HG02623 (cell line): ENCODE data around the gene LZTR1.
"Not testable (repeated sequence)": the region's sequence is repeated elsewhere in the genome, so short reads cannot be mapped to it uniquely, and the experiment has no call there.

ENCODE experiments used
- ATAC-seq: cut with Tn5 transposase; IDR thresholded peaks from one replicate; pipeline ENCODE4 v1.9.1; 2021; ENCODE audit warnings: moderate library complexity; ENCODE audit not compliant: unreplicated experiment

LZTR1 gene

DNA sequence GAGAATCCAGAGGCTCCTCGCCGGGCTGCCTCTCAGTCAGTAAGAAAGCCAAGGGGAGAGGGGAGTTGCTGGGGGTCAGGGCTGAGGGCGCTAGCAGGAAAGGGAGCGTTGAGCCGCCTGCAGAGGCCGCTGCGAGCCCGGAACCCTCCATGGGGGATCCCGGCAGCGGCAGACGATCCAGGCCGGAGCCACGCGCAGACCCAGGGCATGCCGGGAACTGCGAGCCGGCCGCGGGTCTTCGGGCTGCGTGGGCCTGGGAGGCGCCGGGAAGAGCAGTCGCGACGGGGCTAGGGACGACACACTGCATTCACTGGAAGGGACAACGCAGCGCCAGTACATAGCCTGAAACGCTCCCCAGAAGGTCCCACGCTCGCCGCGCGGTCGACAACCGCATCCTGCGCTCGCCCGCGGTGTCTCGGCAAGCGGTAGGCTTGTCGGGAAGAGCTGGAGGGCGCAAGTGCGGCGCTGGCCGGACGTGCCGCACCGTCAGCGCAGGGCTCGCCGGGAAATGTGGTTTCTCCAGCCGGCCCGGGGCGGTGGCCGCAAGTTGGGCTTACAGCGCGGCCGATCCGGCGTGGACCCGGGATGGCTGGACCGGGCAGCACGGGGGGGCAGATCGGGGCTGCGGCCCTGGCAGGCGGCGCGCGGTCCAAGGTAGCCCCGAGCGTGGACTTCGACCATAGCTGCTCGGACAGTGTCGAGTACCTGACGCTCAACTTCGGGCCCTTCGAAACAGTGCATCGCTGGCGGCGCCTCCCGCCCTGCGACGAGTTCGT is at the start of gene LZTR1:
Gene LZTR1, plus strand, starts transcription at position 511 of the 776 bp plus-strand sequence. Its CDS starts 75 bp downstream, at position 586.
- ATAC-seq = peak; percentile 76

DNA sequence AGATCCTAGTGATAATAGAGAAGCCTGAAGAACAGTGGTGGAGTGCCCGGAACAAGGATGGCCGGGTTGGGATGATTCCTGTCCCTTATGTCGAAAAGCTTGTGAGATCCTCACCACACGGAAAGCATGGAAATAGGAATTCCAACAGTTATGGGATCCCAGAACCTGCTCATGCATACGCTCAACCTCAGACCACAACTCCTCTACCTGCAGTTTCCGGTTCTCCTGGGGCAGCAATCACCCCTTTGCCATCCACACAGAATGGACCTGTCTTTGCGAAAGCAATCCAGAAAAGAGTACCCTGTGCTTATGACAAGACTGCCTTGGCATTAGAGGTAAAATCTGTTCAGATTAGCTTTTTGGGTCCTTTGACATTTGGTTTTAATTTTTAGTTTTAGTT is 48.2 kb upstream of the LZTR1 start:
- no peak for ATAC-seq

DNA sequence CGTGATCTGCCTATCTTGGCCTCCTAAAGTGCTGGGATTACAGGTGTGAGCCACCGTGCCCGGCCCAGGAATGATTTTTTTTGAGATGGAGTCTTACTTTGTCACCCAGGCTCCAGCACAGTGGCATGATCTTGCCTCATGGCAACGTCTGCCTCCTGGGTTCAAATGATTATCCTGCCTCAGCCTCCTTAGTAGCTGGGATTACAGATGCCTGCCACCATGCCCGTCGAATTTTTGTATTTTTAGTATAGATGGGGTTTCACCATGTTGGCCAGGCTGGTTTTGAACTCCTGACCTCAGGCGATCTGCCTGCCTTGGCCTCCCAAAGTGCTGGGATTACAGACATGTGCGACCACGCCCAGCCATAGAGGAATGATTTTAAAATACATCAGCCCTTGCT is 47.0 kb upstream of the LZTR1 start:
- not testable (repeated sequence) for ATAC-seq

DNA sequence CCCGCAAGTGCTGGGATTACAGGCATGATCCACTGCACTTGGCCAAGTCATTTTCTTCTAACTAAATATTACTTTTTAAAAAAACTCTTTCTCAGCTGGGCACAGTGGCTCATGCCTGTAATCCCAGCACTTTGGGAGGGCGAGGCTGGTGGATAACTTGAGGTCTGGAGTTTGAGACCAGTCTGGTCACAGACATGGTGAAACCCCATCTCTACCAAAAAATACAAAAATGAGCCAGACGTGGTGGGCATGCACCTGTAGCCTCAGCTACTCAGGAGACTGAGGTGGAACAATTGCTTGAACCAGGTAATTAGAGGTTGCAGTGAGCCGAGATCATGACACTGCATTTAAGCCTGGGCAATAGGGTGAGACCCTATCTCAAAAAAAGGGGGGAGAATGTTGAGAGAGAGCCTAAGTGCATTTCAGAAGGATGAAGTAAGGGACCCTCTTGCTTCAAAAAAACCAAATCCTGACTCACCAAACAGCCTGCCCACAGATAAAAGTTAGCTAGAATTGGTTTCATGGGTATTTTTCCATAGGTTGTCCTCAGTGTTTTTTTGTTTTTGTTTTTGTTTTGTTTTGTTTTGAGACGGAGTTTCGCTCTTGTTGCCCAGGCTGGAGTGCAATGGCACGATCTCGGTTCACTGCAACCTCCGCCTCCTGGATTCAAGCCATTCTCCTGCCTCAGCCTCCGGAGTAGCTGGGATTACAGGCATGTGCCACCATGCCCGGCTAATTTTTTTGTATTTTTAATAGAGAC is 46.1 kb upstream of the LZTR1 start:
- ATAC-seq = not testable (repeated sequence)

DNA sequence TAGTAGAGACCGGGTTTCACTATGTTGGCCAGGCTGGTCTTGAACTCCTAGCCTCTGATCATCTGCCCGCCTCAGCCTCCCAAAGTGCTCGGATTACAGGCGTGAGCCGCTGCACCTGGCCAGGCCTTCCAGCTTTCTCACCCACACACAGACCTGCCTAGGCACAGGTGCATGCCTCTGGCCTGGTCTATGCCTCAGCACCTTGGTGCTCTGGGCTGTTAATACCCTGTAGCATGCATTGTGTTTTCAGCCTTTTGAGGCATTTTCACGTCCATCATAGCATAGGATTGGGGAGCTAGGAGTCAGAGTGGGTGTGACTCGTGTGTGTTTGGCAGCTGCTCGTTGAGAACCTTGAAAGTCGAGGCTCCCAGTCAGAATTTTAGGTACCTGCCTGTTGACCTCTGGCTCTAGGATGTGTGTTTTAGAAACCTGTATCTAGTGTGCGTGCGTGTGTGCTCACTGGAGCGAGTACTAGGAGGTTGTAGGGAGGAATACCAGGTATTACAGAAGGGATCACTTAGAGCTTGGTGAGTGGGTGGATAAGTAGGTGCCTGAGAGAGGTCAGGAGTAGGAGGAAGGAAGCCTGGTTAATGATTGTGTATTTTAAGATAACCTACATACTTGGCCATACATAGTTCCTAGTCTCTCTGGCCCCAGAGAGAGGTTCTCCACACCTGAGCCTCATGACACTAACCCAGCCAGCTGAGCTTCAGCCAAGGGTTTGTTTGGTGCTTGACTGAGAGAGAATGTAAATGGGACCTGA is 44.9 kb upstream of the LZTR1 start:
- ATAC-seq = no peak

DNA sequence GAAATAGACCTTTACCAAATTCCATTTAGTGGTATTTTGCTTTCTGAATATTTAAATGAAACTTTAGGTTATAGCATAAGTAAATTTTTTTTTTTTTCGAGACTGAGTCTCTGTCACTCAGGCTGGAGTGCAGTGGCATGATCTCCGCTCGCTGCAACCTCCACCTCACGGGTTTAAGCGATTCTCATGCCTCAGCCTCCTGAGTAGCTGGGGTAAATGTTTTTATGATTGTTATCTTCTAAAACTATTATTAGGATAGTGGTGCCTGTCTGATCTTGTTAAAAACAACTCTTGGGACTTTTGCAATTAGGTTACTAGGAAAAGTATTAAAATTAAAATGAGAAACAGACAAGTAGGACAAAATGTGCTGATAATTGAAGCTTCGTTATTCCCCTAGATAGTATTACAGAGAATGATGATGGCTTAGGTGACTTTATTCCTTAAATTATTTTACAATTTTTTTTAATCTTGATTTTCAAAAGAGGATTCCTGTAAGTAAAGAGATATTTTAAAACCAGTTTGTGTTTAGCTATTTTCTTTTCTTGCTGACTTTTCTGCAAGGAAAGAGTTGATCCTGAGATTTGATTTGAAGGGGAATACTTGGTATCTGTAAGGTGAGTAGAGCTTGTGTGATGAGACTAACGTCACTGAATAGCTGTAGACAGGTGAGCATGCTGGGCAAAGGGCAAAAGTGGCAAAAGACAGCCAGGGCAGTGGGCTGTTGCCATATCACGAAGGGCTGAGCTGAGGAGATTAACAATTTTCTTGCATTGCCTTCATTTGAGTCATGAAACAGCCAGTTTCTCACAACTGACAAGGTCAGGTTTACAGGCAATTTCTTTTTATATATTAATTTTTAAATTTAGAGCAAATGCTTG is 44.1 kb upstream of the LZTR1 start:
- ATAC-seq = no peak

DNA sequence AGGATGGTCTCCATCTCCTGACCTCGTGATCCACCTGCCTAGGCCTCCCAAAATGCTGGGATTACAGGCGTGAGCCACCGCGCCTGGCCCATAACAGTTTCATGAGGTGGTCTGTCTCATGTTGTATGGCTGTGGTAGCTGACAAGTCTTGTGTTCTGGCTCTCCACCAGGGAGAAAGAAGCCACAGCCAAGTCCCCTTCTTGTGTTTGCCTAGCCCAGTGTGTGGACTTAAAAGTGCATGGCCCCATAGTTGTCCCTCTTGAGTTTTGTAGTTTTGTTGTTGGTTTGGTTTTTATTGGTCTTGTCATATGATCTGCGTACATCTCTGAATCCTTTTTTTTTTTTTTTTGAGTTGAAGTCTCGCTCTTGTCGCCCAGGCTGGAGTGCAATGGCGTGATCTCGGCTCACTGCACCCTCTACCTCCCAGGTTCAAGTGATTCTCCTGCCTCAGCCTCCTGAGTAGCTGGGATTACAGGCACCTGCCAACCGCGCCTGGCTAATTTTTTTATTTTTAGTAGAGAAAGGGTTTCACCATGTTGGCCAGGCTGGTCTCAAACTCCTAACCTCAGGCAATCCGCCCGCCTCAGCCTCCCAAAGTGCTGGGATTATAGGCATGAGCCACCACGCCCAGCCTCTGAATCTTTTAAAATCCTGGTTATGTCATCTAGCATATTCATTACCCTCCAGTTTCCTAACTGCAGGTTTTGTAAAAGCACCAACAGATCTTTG is 42.5 kb upstream of the LZTR1 start:
- ATAC-seq = not testable (repeated sequence)

DNA sequence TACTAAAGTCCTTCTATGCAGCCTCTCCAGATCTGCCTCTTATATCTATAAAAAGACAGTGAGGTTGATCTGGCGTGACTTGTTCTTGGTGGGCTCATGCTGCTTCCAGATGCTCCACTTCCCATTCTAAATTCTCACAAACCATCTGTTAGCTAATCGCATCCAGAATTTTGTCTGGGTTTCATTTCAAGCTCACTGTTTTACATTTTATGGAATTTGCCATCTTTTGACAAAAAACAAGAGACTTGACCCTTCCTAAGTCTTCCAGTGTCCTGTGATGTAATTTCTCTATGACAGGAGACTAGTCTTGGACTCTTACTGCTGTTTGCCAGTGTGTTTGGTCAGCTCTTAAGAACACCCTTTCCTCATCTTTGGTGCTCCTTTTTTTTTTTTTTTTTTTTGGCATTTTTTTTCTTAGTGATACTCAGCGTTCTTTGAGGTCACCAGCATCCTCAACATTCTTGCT is 41.9 kb upstream of the LZTR1 start:
- ATAC-seq = no peak

DNA sequence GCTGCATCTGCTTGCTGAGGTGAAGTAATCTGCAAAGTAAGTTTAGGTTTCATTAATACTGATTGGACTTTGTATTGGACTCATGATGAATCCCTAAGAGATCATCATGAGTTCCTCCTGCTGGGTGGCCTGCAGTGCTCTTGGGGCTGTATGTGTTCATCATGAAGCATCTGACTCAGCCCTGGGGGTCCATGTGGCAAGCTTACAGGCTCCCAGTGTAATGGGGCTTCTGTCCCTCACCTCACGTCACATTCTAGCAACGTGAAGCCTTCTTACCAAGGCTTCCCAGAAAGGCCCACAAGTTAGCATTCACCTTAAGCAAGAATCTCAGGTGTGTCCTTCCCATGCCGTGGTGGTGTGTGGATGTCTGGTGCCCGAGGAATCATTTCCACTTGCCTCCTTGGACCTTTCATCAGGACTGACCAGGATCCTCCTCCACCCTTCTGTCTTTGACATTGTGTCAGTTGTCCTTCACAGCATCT is 41.2 kb upstream of the LZTR1 start:
- no peak for ATAC-seq

DNA sequence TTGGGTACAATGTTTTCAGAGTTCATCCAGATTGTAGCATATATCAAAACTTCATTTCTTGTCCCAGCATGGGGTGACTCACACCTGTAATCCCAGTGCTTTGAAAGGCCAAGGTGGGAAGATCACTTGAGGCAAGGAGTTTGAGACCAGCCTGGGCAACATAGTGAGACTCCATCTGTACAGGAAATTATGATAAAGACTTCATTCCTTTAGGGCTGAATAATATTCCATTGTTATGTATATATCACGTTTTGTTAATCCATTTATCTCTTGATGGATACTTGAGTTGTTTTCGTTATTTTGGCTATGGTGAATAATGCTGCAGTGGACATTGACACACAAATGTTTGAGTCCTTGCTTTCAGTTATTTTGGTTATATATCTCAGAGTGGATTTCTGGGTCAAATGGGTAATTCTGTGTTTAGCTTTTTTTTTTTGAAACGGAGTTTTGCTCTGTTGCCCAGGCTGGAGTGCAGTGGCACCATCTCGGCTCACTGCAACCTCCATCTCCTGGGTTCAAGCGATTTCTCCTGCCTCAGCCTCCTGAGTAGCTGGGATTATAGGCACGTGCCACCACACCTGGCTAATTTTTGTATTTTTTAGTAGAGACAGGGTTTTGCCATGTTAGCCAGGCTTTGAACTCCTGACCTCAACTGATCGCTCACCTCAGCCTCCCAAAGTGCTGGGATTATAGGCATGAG is 39.7 kb upstream of the LZTR1 start:
- ATAC-seq = not testable (repeated sequence)

DNA sequence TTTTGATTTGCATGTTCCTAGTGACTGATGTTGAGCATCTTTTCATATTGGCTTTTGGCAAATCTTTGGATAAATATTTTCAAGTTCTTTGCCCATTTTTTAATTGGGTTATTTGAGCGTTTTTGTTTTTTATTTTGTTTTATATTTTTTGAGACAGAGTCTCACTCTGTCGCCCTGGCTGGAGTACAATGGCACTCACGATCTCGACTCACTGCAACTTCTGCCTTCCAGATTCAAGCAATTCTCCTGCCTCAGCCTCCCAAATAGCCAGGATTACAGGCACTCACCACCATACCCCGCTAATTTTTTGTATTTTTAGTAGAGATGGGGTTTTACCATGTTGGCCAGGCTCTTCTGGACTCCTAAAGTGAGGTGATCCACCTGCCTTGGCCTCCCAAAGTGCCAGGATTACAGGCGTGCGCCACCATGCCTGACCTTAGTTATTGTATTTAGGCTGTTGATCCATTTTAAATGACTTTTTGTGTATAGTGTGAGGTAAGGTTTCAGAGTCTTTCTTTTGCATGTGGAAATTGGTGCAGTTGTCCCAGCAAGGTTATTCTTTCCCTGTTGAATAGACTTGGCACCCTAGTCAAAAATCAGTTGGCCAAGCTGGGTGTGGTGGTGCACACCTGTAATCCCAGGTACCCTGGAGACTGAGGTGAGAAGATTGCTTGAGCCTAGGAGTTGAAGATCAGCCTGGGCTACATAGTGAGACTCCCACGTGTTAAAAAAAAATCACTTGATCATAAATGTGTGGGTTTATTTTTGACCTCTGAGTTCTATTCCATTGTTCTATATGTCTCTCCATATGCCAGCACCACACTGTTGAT is 38.8 kb upstream of the LZTR1 start:
- ATAC-seq = no peak

DNA sequence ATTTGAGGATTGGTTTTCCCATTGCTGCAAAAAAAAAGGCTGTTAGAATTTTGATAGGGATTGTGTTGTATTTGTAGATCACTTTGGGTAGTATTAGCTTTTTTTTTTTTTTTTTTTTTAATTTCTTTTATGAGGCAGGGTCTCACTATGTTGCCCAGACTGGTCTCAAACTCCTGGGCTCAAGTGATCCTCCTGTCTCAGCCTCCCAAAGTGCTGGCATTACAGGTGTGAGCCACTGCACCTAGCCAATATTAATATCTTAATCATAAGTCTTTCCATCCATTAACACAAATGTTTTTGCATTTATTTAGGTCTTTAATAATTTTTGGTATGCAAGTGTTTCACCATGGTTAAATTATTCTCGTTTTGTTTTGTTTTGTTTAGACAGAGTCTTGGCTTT is 38.1 kb upstream of the LZTR1 start:
- no peak for ATAC-seq

DNA sequence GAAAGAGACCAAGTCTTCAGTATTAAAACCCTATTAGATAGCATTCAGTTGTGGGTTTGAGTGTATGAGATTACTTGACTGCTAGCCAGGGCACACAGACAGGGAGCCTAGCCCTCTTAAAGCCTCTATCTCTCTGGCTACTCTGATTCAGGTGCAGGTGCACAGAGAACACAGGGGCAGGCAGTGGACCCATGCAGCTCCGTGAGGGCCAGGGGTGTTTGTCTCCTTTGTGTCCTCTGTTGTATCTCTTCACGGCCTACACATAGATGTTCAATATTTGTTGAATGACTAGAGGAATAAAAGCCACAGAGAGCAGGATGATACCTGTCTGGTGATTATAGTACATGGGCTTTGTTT is 36.5 kb upstream of the LZTR1 start:
- no peak for ATAC-seq

DNA sequence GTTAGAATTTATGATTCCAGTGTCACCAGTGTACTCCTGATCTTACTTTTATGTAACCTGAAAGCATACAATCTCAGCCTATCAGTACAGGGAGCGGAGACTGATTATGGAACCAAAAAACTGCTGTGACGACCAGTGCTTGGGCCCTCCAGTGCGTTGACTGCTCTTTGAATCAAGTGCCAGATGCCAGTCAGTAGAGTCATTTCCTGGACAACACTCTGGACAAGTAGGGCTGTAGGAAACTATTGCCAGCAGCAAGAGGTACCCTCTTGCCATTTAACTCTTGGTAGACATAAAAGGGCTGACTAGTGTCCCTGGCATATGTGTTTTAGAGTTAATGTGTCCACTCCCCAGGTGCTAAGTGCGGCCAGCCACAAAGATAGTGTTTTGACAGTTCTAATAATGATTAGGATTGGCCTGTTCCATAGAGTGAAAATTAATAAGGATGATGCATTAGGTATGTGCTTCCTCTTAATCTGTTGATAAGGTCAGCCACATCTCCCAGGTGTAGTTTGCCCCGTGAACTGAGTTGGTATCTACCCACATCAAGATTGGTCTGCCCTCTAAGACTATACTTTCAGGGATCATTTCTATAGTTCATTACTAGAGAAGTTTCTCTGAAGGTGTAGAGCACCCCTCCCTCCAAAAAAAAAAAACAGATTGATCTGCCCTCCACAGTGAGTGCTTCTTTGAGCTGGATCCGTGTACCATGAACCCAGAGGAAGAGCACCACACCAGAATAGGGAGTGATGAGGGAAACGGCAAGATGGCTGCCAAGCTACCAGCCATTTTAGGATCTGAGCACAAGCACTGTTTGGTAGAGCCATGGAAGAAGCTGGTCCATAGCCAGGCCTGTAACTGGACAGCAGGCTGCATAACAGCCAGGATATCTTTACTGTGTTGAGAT is 35.8 kb upstream of the LZTR1 start:
- no peak for ATAC-seq

DNA sequence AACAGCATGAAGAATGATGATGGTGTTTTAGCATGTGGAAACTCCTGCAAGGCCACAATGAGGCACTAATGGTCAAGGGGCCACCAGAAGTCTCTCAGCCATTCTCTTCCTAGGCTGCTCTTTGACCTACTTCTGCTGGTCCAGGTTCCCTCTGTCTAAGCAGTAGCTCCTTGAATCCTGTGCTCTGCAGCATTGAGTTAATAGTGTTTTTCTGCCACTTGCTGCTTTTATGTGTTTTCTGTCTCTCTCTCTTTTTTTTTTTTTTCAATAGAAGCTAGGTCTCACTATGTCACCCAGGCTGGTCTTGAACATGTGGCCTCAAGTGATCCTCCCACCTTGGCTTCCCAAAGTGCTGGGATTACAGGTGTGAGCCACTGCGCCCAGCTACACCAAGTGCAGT is 35.1 kb upstream of the LZTR1 start:
- no peak for ATAC-seq

DNA sequence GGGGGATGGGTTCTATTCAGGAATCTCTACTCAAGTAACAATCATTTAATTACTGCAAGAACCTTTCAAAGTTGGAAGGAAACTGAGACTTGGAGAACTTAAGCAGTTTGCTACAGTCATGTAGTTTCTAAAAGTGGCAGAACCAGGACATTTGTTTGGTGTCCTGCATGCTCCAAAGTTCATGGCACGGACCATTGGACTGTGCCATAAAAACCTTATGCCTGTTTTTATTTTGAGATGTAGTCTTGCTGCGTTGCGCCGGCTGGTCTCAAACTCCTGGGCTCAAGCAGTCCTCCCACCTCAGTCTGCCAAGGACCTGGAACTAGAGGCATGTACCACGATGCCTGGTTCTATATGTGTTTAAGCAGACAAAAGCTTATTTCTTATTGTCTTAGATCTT is 33.6 kb upstream of the LZTR1 start:
- no peak for ATAC-seq

DNA sequence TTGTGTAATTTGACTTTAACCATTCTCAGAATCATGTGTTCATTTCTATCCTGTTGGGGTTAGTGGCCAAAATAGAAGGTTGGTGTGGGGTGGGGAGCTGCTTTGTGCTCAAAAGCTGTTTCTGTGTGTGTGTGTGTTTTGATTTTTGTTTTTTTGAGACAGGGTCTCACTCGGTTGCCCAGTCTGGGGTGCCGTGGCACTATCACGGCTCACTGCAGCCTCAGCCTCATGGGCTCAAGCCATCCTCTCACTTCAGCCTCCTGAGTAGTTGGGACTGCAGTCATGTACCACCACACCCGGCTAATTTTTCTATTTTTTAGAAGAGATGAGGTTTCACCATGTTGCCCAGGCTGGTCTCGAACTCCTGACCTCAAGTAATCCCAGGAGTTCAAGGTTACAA is 33.1 kb upstream of the LZTR1 start:
- ATAC-seq = no peak
